Stomach (tissue), 19 donors: ENCODE results near the gene GNAI1. TPM values are rescaled to one million over a fixed set of nuclear protein-coding genes. Genes with fewer than 3 reads are reported as not detected.
A peak's percentile ranks its signal among the peaks of the same experiment; 100 is the strongest.

Experiments
- DNase-seq, 2 donors: peaks; one replicate each; pipeline versions ENCODE4 v3.0.0 to v3.0.0-alpha.2; 2013 to 2019
- H3K27ac ChIP-seq, 5 donors: fragments of 200-600 bp in 4 of 5; sonication (generic) in 4 of 5; one replicate each; pipeline ENCODE4 v1.5.1; 2013 to 2019; ENCODE audit warnings: mild to moderate bottlenecking in 1 of 5, moderate library complexity in 1 of 5
- H3K27me3 ChIP-seq, 3 donors: fragments of 200-600 bp; sonication (generic); one replicate each; pipeline ENCODE4 v1.5.1; 2017 to 2019; ENCODE audit warnings: mixed run types in 1 of 3
- H3K36me3 ChIP-seq, 4 donors: fragments of 200-600 bp; sonication (generic); 1 replicate in 3 of 4; 2 replicates in 1 of 4; pipeline ENCODE4 v1.5.1; 2016 to 2019
- H3K4me1 ChIP-seq, 4 donors: fragments of 200-600 bp; sonication (generic); one replicate each; pipeline ENCODE4 v1.5.1; 2016 to 2019
- H3K4me3 ChIP-seq, 4 donors: fragments of 200-600 bp; sonication (generic) in 3 of 4; one replicate each; pipeline ENCODE4 v1.5.1; 2016 to 2019; ENCODE audit warnings: mild to moderate bottlenecking in 1 of 4
- H3K9me3 ChIP-seq, 4 donors: fragments of 200-600 bp; sonication (generic); one replicate each; pipeline ENCODE4 v1.5.1; 2016 to 2019
- CTCF ChIP-seq, 7 experiments: fragments of 450-650 bp in 4 of 7; fragments of 200-600 bp in 3 of 7; sonication (generic) in 3 of 7; IDR thresholded peaks; one replicate each; pipeline ENCODE4 v1.5.1; 2016 to 2019; ENCODE audit warnings: antibody characterized with exemption in 7 of 7, control low read depth in 2 of 7, mild to moderate bottlenecking in 1 of 7
- EP300 ChIP-seq: sonication (generic); formaldehyde crosslinking; IDR thresholded peaks from one replicate; pipeline ENCODE4 v1.6.1; 2017; ENCODE audit warnings: antibody characterized with exemption
- POLR2A ChIP-seq, 4 donors: fragments of 450-650 bp; IDR thresholded peaks; one replicate each; pipeline ENCODE4 v1.6.1; 2016; ENCODE audit warnings: antibody characterized with exemption in 4 of 4, control low read depth in 2 of 4, mild to moderate bottlenecking in 1 of 4, moderate library complexity in 1 of 4
- POLR2AphosphoS5 ChIP-seq, 3 donors: sonication (generic); formaldehyde crosslinking; IDR thresholded peaks; one replicate each; pipeline ENCODE4 v1.6.1; 2016; ENCODE audit warnings: antibody characterized with exemption in 3 of 3
- WGBS, 5 donors: extraction: QIAGEN DNeasy Blood & Tissue Kit in 3 of 5; methylation state at CpG; one replicate each; pipeline versions ENCODE4 v1.1.5 to v1.1.7; 2013 to 2018; 5-methylcytosine and 5-hydroxymethylcytosine counted together
- intact Hi-C: fragments of 100-400 bp; cut with DNase I; formaldehyde crosslinking; loops from one replicate; pipeline ENCODE4 v1.15.1; 2023; ENCODE audit warnings: low total_unique reads
- long read RNA-seq, 10 donors: transcript quantifications; one replicate each; lab custom pipeline, GENCODE V29; 2026
- polyA plus RNA-seq, 3 donors: library from polyadenylated mRNA; stranded (reverse); fragments of 200-250 nt; gene quantifications; one replicate each; pipeline ENCODE4 v1.2.3, GENCODE V29; 2013
- total RNA-seq, 5 donors: library from RNA; depleted of rRNA; stranded (reverse); fragments of >200 nt; gene quantifications; one replicate each; pipeline versions ENCODE4 v1.1.0 to v1.2.3, GENCODE V29; 2014 to 2016
- donor health status: healthy with polysubstance abuse.
- donor health status: Bipolar disorder and iron deficiency.
- donor health status: healthy.

GNAI1 gene
- 10 to 100 TPM in 4 of 5 donors, 1 to 10 TPM in 1; 2.6 to 62.4 (median 49.0) TPM for total RNA-seq
- 10 to 100 TPM; 13.3 to 18.5 (median 16.5) TPM for polyA plus RNA-seq
- long read RNA-seq, donor 1: 0 reads
- long read RNA-seq, donor 2, full-length matches to known transcripts: 14 of 14 reads
- long read RNA-seq, donor 2, partial matches to known transcripts: 0 of 14 reads
- long read RNA-seq, donor 2, other reads (novel, unspliced or antisense): 0 of 14 reads
- long read RNA-seq, donor 3, full-length matches to known transcripts: 8 of 8 reads
- long read RNA-seq, donor 3, partial matches to known transcripts: 0 of 8 reads
- long read RNA-seq, donor 3, other reads (novel, unspliced or antisense): 0 of 8 reads
- long read RNA-seq, donor 4: 0 reads
- long read RNA-seq, donor 5, full-length matches to known transcripts: 16 of 16 reads
- long read RNA-seq, donor 5, partial matches to known transcripts: 0 of 16 reads
- long read RNA-seq, donor 5, other reads (novel, unspliced or antisense): 0 of 16 reads
- long read RNA-seq, donor 6, full-length matches to known transcripts: 25 of 25 reads
- long read RNA-seq, donor 6, partial matches to known transcripts: 0 of 25 reads
- long read RNA-seq, donor 6, other reads (novel, unspliced or antisense): 0 of 25 reads
- long read RNA-seq, donor 7, full-length matches to known transcripts: 10 of 10 reads
- long read RNA-seq, donor 7, partial matches to known transcripts: 0 of 10 reads
- long read RNA-seq, donor 7, other reads (novel, unspliced or antisense): 0 of 10 reads
- long read RNA-seq, donor 8, full-length matches to known transcripts: 8 of 20 reads
- long read RNA-seq, donor 8, partial matches to known transcripts: 12 of 20 reads
- long read RNA-seq, donor 8, other reads (novel, unspliced or antisense): 0 of 20 reads
- long read RNA-seq, donor 9, full-length matches to known transcripts: 7 of 7 reads
- long read RNA-seq, donor 9, partial matches to known transcripts: 0 of 7 reads
- long read RNA-seq, donor 9, other reads (novel, unspliced or antisense): 0 of 7 reads
- long read RNA-seq, donor 10, full-length matches to known transcripts: 2 of 2 reads
- long read RNA-seq, donor 10, partial matches to known transcripts: 0 of 2 reads
- long read RNA-seq, donor 10, other reads (novel, unspliced or antisense): 0 of 2 reads

- H3K9me3 ChIP-seq: no peaks in the 10 kb centered on the region
- H3K27me3 ChIP-seq: peaks cover 0 to 7% (median 0%) of the 10 kb centered on the region in 3 donors
- H3K27ac ChIP-seq: peak within 1 kb of the TSS; percentile 89 to 96 (median 94)
- DNase-seq: peak; percentile 68 to 92
- TF ChIP-seq POLR2A (IDR thresholded peaks at IDR 0.05): no peak
- TF ChIP-seq CTCF (IDR thresholded peaks at IDR 0.05): peak in 4 of 7 experiments; percentile 14 to 63 (median 34)
- peaks cover 13 to 48% (median 30%) of the 10 kb centered on the region in 4 donors for H3K4me1 ChIP-seq
- intact Hi-C loops: loop anchor here (10.0 kb wide), 1 partner anchor 260 kb away; no protein-coding TSS in a partner anchor
- 0 to 10% (median 1%) methylated on average over 12 to 92 of the region's 92 CpGs for WGBS, 5 donors
- H3K4me3 ChIP-seq: peak within 1 kb of the TSS; percentile 66 to 97 (median 82)
- no peaks in the 10 kb centered on the region for H3K36me3 ChIP-seq
Observed at GRCh38 chr7:80134536-80135308, at the start of gene GNAI1. Gene GNAI1 (plus strand): TSS chr7:80134831. CDS start chr7:80135161, 330 bp downstream.

GRCh38 chr7:80087051-80087770 lies 47.4 kb upstream of the GNAI1 start:
- no peaks in the 10 kb centered on the region for H3K9me3 ChIP-seq
- peak overlapping the region in 2 of 5 donors; percentile 12 to 20 for H3K27ac ChIP-seq
- peak in 1 of 2 donors; percentile 39 for DNase-seq
- H3K4me1 ChIP-seq: peaks cover 0 to 23% (median 13%) of the 10 kb centered on the region in 4 donors
- no peak for TF ChIP-seq POLR2A (IDR thresholded peaks at IDR 0.05)
- TF ChIP-seq POLR2AphosphoS5 (IDR thresholded peaks at IDR 0.05): no peak
- TF ChIP-seq EP300: no peak
- no peak for TF ChIP-seq CTCF (IDR thresholded peaks at IDR 0.05)
- intact Hi-C loops: no loop called here
- no peaks in the 10 kb centered on the region for H3K36me3 ChIP-seq
- no peaks in the 10 kb centered on the region for H3K27me3 ChIP-seq
- no peak overlapping the region for H3K4me3 ChIP-seq
- 71 to 76% (median 72%) methylated on average over 11 of the region's 11 CpGs for WGBS, 5 donors

- Histone ChIP-seq H3K4me1 (peaks cover 0 to 23% (median 13%) of the 10 kb centered on the region in 4 donors), H3K9me3 (no peaks in the 10 kb centered on the region), H3K4me3 (no peak overlapping the region), H3K27me3 (no peaks in the 10 kb centered on the region), H3K27ac (peak overlapping the region in 2 of 5 donors; percentile 20 to 24), H3K36me3 (no peaks in the 10 kb centered on the region)
- intact Hi-C loops: no loop called here
- 12 to 46% (median 29%) methylated on average over 1 of the region's 1 CpG for WGBS, 5 donors
- TF ChIP-seq POLR2AphosphoS5 (IDR thresholded peaks at IDR 0.05) (no peak), POLR2A (IDR thresholded peaks at IDR 0.05) (no peak), EP300 (no peak), CTCF (IDR thresholded peaks at IDR 0.05) (no peak)
- no peak for DNase-seq
Observed at GRCh38 chr7:80087771-80088170, 46.9 kb upstream of the GNAI1 start.
